Measurements from ENCODE around the gene C9orf153. TPM values are rescaled to one million over a fixed set of nuclear protein-coding genes. Genes with fewer than 3 reads are reported as not detected.

Gene C9orf153
- total and polyA plus RNA-seq, 2 of the 8 experiments (the other 6 are each of a cell fraction or from before 2014, with no cell fraction given), result not detected

DNA sequence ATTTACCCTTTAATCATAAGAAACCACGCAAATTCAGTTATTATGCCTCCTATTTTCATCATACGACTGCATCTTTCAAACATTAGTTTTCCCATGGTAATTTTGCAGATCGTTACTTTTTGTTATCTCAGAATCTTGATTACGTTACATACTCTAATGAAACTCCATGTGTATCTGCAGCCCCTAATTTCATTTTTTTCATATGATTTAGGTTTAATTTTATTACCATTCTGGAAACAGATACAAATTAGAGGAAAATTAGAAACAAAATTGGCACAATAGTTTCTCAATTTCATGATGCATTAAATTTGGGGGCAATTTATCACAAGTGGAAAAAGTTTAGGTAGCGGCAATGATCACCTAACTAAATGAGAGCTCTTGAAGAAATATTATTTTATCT is 52.3 kb downstream of the C9orf153 start (continued):
- no peak for TF ChIP-seq RAD21 (IDR thresholded peaks at IDR 0.05 in 1 of 2, conservative IDR thresholded peaks at IDR 0.05 in 1 of 2; ENCODE audit: low read depth in 2 of 2, low read length in 2 of 2)
- TF ChIP-seq MAFK (IDR thresholded peaks at IDR 0.05; ENCODE audit: low read depth, low read length), result no peak
- TF ChIP-seq POLR2A (IDR thresholded peaks at IDR 0.05; ENCODE audit: control extremely low read depth in 1 of 2, low read depth in 2 of 2, low read length in 2 of 2), result no peak
- no peak for TF ChIP-seq CTBP2 (IDR thresholded peaks at IDR 0.05; ENCODE audit: borderline replicate concordance, insufficient read depth, insufficient read length, low read length)
- TF ChIP-seq RBBP5 (IDR thresholded peaks at IDR 0.05; ENCODE audit: borderline replicate concordance, low read depth, low read length), result no peak
- TF ChIP-seq SRF (IDR thresholded peaks at IDR 0.05; ENCODE audit: low read depth, low read length), result no peak

Measured in H1 (cell line).